Activated CD4-positive, alpha-beta T cell treated with anti-CD3 and anti-CD28 coated beads, Interleukin-2, amount 10 ng/mL, durations not matched to agents 24 days and 14 days (primary cell): ENCODE measurements around the gene IRF8. TPM values are rescaled to one million over a fixed set of nuclear protein-coding genes. Genes with fewer than 3 reads are reported as not detected.
A peak's percentile ranks its signal among the peaks of the same experiment; 100 is the strongest.

ENCODE experiments used
- DNase-seq: peaks from one replicate; pipeline ENCODE4 v3.0.0; 2022
- H3K27ac Mint-ChIP-seq: one replicate; pipeline ENCODE4 v1.8.0; 2022; ENCODE audit warnings: mild to moderate bottlenecking, mixed read lengths
- H3K27me3 Mint-ChIP-seq: one replicate; pipeline ENCODE4 v1.8.0; 2022; ENCODE audit warnings: mixed read lengths
- H3K36me3 Mint-ChIP-seq: one replicate; pipeline ENCODE4 v1.8.0; 2022; ENCODE audit warnings: low read depth, mild to moderate bottlenecking, mixed read lengths
- H3K4me1 Mint-ChIP-seq: one replicate; pipeline ENCODE4 v1.8.0; 2021; ENCODE audit warnings: mixed read lengths
- H3K4me3 Mint-ChIP-seq: one replicate; pipeline ENCODE4 v1.8.0; 2022; ENCODE audit warnings: mild to moderate bottlenecking, moderate library complexity, mixed read lengths
- H3K9me3 Mint-ChIP-seq: one replicate; pipeline ENCODE4 v1.8.0; 2021; ENCODE audit warnings: mixed read lengths
- intact Hi-C: fragments of 100-400 bp; cut with micrococcal nuclease; formaldehyde crosslinking; loops from one replicate; pipeline ENCODE4 v1.15.1; 2023
- total RNA-seq: library from RNA; stranded (reverse); gene quantifications from 2 replicates; pipeline ENCODE4 v1.2.3, GENCODE V29; 2022

IRF8 gene
- total RNA-seq, 1 donor from 2014 or later: 235 TPM

DNA sequence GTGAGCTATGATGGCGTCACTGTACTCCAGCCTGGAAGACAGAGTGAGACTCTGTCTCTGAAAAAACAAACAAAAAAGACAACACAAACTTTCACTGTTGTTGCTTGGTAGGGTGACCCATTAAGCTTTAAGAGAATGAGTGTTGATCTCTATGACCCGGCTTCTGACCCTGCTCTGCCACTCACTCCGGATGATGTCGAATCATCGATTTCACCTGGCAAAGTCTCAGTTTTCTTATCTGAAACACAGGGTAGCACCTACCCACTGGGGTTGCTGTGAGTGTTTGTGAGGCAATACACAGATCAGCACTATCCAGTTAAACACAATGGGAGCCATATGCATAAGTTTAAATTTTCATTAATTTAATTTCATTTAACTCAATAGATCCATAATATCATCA, 20.6 kb upstream of the IRF8 start:
- no peak overlapping the region for H3K27ac Mint-ChIP-seq
- no peaks in the 10 kb centered on the region for H3K36me3 Mint-ChIP-seq
- peaks cover 26% of the 10 kb centered on the region for H3K4me1 Mint-ChIP-seq
- peaks cover 12% of the 10 kb centered on the region for H3K9me3 Mint-ChIP-seq
- no peak overlapping the region for H3K4me3 Mint-ChIP-seq
- peaks cover 47% of the 10 kb centered on the region for H3K27me3 Mint-ChIP-seq
- intact Hi-C loops: no loop called here
- no peak for DNase-seq

DNA sequence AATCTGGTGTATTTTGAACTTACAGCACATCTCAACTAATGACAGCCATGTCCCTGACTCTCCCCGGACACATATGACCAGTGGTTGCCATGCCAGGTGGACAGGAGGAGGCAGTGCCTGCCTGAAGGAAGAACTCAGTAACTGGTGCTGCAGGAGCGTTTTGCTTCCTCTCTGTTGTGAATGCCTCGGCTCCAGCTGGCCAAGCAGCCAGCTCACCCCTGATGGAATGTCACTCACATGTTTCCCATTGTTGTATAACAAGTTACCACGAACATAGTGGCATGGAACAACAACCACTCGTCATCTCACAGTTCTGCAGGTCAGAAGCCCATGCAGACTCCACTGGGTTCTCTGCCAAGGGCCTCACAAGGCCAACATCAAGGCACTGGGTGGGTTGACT, 20.1 kb upstream of the IRF8 start:
- no peak overlapping the region for H3K4me3 Mint-ChIP-seq
- DNase-seq: no peak
- peaks cover 52% of the 10 kb centered on the region for H3K27me3 Mint-ChIP-seq
- peaks cover 30% of the 10 kb centered on the region for H3K4me1 Mint-ChIP-seq
- peaks cover 12% of the 10 kb centered on the region for H3K9me3 Mint-ChIP-seq
- intact Hi-C loops: no loop called here
- H3K27ac Mint-ChIP-seq: no peak overlapping the region
- H3K36me3 Mint-ChIP-seq: no peaks in the 10 kb centered on the region

DNA sequence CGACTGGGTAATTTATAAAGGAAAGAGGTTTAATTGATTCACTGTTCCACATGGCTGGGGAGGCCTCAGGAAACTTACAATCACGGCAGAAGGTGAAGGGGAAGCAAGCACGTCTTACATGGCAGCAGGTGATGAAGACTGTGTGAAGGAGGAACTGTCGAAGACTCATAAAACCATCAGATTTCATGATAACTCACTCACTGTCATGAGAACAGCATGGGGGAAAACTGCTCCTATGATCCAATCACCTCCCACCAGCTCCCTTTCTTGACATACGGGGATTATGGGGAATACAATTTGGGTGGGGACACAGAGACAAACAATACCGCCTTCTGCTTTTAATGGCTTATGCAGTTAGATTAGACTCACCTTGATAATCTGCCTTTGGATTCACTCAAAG, 19.4 kb upstream of the IRF8 start:
- intact Hi-C loops: no loop called here
- Mint-ChIP-seq H3K27me3 (peaks cover 59% of the 10 kb centered on the region), H3K9me3 (peaks cover 12% of the 10 kb centered on the region), H3K27ac (no peak overlapping the region), H3K4me3 (no peak overlapping the region), H3K4me1 (peaks cover 30% of the 10 kb centered on the region), H3K36me3 (no peaks in the 10 kb centered on the region)
- DNase-seq: no peak

DNA sequence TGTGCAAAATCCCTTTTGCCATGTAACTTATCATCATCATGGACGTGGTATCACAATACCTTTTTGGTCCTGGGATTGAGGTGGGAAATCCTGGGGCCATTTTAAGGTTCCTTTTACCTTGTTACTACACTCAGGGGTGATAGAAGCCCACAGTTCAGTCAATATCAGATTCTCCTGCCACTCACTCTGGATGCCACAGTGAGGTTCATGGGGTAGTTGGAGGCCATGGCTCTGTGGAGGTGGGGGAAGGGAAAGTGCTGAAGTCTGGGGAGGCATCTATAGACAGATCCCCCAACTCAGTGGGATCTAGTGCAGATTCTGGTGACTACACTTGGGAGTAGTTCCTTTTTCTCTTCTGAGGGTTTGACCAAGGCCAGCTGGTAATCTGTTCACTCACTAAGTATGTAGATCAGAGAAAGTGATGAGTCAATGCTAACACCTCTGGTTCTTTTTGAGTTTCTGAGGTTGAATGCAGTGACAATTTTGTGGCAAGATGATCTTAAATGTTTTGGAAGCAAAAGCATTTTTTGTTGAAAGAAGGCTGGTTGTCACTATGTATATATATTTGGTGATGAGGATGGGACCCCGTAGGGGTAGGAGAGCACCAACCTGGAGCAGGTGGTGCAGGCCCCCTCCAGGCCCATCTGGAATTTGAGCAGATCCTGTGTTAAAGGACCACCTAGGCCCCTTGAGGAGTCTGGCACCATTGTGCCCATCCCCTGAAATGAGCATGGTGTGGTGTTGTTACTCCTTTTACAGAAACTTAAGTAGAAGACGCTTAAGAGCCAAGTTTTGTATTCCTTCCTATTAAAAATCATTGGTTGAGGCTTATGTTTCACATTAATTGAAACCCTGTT, 18.8 kb upstream of the IRF8 start:
- intact Hi-C loops: loop anchor here (1.0 kb wide), 3 partner anchors 8 to 56 kb away; no protein-coding TSS in a partner anchor
- no peak for DNase-seq

DNA sequence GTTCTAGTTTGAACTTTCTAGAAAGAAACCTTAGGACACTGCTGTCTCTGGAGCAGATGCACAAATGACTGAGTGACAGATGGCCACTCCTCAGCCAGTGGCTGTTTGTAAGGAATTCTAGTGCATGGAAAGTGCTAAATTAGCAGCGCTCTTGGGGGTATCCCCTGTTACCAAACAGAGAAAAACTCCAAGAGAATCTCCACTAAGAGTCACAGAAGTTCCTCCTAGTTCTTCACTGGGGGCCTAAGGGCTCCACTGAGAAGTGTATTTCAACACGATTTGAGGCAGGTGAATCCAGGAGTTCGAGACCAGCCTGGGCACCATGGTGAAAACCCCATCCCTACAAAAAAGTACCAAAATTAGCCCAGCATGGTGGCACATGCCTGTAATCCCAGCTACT, 18.1 kb upstream of the IRF8 start:
- Mint-ChIP-seq H3K4me3 (no peak overlapping the region), H3K27me3 (peaks cover 60% of the 10 kb centered on the region), H3K4me1 (peaks cover 34% of the 10 kb centered on the region), H3K9me3 (peaks cover 7% of the 10 kb centered on the region), H3K27ac (no peak overlapping the region), H3K36me3 (no peaks in the 10 kb centered on the region)
- intact Hi-C loops: loop anchor here (1.0 kb wide), 3 partner anchors 7 to 55 kb away; no protein-coding TSS in a partner anchor
- DNase-seq: no peak

More for the DNA sequence above, 18.8 kb upstream of the IRF8 start:
- H3K4me1 Mint-ChIP-seq: peaks cover 33% of the 10 kb centered on the region
- H3K27ac Mint-ChIP-seq: peak overlapping the region; percentile 63
- H3K27me3 Mint-ChIP-seq: peaks cover 61% of the 10 kb centered on the region
- H3K36me3 Mint-ChIP-seq: no peaks in the 10 kb centered on the region
- H3K9me3 Mint-ChIP-seq: peaks cover 12% of the 10 kb centered on the region
- H3K4me3 Mint-ChIP-seq: peak overlapping the region; percentile 4

DNA sequence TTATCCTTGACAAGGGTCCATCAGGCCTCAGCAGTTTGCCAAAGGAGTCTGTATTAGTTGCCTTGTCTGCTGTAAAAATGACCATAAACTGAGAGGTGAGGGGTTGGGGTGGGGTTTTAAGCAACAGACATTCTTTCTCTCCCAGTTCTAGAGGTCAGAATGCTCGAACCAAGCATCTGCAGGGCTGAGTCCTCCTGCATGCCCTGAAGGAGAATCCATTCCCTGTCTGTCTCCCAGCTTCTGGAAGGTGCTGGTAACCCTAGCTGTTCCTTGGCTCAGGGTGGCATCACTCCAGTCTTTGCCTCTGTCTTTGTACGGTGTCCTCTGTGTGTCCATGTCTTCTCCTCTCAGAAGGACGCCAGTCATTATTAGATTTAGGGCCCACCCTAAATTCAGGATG, 17.5 kb upstream of the IRF8 start:
- H3K4me3 Mint-ChIP-seq: no peak overlapping the region
- no peak for DNase-seq
- peaks cover 4% of the 10 kb centered on the region for H3K9me3 Mint-ChIP-seq
- no peak overlapping the region for H3K27ac Mint-ChIP-seq
- no peaks in the 10 kb centered on the region for H3K36me3 Mint-ChIP-seq
- peaks cover 34% of the 10 kb centered on the region for H3K4me1 Mint-ChIP-seq
- H3K27me3 Mint-ChIP-seq: peaks cover 54% of the 10 kb centered on the region
- intact Hi-C loops: no loop called here

DNA sequence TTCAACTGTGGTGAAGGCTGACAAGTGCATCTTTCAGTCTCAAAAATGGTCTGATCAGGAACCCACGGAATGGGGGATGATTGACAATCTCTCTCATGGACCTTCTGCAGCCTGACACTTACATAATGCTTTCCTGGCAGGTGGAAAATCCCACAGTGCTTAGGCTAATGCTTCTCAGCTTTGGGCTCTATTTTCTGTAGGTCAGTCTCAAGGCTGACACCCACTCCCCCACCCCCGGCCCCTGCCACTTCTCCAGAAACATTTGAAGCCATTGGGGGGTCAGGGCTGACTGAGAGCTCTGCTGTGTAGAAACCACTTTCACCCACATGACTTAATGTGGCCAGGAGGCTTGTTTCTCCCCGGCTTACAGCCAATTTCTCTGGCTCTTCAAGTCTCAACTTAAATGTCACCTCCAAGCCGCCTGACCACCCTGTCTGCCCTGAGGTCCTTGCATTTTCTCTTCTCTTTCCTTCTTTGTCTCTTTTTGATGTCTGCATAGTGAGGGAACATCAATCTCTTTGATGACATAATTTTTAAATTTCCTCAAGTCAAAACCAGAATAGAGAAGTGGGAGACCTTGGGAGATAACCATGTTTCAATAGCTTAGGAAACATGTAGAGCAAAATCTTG, 16.7 kb upstream of the IRF8 start:
- no peak for DNase-seq
- H3K27me3 Mint-ChIP-seq: peaks cover 53% of the 10 kb centered on the region
- H3K4me1 Mint-ChIP-seq: peaks cover 35% of the 10 kb centered on the region
- H3K36me3 Mint-ChIP-seq: no peaks in the 10 kb centered on the region
- H3K9me3 Mint-ChIP-seq: no peaks in the 10 kb centered on the region
- H3K4me3 Mint-ChIP-seq: no peak overlapping the region
- peak overlapping the region; percentile 63 for H3K27ac Mint-ChIP-seq
- intact Hi-C loops: loop anchor here (1.0 kb wide), 1 partner anchor 107 kb away; no protein-coding TSS in a partner anchor

DNA sequence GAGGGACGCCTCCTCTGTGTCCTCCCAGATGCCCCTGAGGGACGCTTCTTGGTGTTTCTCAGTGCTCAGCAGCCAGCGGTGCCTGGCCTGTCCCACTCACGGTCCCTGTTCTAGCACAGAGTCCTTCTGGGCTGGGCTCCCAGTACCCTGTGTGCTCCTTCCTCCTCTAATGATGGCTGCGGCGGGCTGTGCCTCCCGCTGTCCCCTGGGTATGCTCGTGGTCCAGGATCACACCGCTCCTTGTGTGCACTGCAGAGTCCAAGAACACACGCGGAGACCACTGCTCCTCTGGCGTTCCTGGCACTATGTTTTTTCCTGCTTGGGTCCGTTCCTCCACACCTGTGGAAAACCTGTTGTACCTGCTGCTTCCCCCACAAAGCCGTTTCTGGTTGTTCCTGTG, 15.1 kb upstream of the IRF8 start:
- Mint-ChIP-seq H3K4me3 (no peak overlapping the region), H3K4me1 (peaks cover 46% of the 10 kb centered on the region), H3K27ac (no peak overlapping the region), H3K36me3 (no peaks in the 10 kb centered on the region), H3K9me3 (peaks cover 5% of the 10 kb centered on the region), H3K27me3 (peaks cover 54% of the 10 kb centered on the region)
- DNase-seq: no peak
- intact Hi-C loops: no loop called here

DNA sequence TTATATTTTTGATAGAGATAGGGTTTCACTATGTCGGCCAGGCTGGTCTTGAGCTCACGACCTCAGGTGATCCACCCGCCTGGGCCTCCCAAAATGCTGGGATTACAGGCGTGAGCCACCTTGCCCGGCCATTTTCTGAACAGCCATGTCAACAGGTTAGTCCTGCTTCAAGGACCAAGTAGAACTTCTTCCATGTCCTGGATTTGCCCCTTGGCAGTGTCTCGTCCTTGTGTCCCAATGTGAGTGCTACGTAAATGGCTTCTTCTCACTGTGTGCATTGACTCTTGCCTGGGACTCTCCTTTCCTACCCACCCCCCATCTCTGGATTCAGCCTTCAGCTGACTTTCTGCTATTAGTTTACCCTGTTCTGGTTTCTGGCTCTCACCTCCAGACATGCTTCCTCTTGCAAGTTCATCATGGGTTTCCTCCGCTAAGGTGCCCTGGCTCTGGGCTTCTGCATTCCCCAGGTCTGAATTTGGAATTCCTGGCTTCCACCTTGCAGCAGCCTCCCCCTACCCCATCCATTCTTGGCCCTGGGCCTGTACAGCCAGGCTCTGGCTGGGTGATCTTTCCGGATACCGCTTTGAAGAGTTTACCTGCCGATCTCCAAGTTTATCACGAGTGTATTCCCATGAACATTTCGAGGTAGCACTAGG, 14.0 kb upstream of the IRF8 start:
- H3K4me1 Mint-ChIP-seq: peaks cover 56% of the 10 kb centered on the region
- no peak overlapping the region for H3K27ac Mint-ChIP-seq
- DNase-seq: no peak
- H3K9me3 Mint-ChIP-seq: peaks cover 5% of the 10 kb centered on the region
- no peaks in the 10 kb centered on the region for H3K36me3 Mint-ChIP-seq
- no peak overlapping the region for H3K4me3 Mint-ChIP-seq
- H3K27me3 Mint-ChIP-seq: peaks cover 51% of the 10 kb centered on the region
- intact Hi-C loops: no loop called here

DNA sequence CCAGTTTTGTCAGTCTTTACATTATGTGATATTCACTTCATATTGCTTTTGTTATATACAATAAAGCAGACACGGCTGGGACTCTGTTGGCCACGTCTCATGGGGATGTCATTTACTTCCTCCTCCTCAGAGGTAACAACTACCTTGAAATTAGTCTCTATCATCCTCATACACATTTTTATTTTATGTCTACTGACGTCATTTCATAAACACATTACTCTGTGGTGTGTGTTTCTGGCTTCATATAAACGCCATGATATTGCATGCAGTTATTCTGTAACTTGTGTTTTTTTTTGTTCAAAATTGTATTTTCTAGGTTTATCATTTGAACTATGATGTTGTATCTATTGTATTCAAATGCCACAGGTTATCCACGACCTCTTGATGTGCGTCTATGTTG, 13.4 kb upstream of the IRF8 start:
- no peak for DNase-seq
- Mint-ChIP-seq H3K9me3 (peaks cover 5% of the 10 kb centered on the region), H3K4me1 (peaks cover 52% of the 10 kb centered on the region), H3K27me3 (peaks cover 47% of the 10 kb centered on the region), H3K36me3 (no peaks in the 10 kb centered on the region), H3K4me3 (no peak overlapping the region), H3K27ac (no peak overlapping the region)
- intact Hi-C loops: no loop called here

DNA sequence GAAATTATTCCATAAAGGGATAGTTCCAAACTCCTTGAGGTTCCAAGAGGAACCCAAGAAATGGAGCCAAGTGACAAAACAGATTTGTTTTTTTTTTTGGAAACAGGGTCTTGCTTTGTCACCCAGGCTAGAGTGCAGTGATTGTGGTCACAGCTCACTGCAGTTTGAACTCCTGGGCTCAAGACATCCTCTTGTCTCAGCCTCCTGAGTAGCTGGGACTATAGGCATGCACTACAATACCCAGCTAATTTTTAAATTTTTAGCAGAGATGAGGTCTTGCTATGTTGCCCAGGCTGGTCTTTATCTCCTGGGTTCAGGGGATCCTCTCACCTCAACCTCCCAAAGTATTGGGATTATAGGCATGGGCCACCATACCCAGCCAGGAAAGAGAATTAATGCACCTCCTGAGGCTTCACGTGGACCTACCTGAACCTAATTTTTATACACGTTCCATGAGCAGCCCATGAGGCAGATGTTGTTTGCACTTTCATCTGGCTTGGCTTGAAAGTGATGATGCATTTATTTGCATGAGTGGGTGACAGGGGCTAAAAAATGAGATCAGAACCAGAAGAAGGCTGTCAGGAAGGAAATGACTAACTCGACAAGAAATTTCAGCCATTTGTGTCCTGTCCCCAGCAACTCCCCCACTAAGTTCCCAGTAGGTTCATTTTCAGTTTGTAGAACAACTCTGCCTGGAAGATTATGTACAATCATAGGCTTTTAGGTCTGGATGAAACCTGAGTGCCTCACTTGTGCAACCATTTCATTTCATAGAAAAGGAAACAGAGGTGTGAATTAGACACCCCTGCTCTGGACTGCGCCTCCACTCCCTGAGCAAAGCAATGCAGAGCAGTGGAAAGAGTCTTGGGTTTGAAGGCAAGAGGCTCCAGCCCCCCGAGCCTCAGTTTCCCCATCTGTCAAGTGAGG, 10.3 kb upstream of the IRF8 start:
- DNase-seq: peak; percentile 70
- no peaks in the 10 kb centered on the region for H3K36me3 Mint-ChIP-seq
- H3K27ac Mint-ChIP-seq: peak overlapping the region; percentile 82
- H3K4me1 Mint-ChIP-seq: peaks cover 38% of the 10 kb centered on the region
- intact Hi-C loops: loop anchor here (1.0 to 2.0 kb wide), 5 partner anchors 8 to 100 kb away; partner anchors contain the start of gene IRF8
- peaks cover 32% of the 10 kb centered on the region for H3K27me3 Mint-ChIP-seq
- H3K9me3 Mint-ChIP-seq: peaks cover 5% of the 10 kb centered on the region
- peak overlapping the region; percentile 52 for H3K4me3 Mint-ChIP-seq

DNA sequence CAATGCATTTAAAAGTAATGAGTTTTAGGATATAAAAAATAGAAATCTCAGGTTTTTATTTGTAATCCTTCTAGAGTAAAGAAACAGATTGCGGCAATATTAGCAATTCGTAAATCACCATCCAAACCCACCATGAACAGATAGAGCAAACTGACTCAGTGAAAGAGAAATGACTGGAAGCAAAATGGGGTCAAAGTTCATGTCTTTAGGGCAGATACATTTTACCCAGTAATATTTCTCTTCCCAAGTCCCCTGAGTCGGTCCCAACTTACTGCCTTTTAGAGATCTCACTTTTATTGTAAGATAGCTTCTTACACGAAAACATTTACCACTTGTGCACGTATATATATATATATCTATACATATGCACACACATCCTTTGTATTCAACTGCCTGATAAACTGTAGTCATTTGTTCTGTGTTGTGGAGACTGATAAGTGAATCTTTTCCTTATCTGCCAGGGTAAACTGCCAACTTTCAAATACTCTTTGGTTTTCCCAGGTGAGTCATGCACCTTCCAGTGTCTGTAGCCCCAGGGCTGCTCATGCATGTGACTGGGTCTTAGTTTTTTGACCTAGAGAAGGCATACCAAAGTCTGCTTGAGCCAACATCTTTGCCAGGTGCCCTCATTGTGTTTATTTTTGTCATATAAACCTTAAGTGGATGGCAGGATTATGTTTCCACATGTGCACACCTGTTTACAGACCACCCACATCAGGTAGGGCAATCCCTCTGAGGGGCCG, 7.8 kb upstream of the IRF8 start:
- Mint-ChIP-seq H3K4me3 (no peak overlapping the region), H3K4me1 (peaks cover 34% of the 10 kb centered on the region), H3K27me3 (peaks cover 21% of the 10 kb centered on the region), H3K27ac (peak overlapping the region; percentile 41), H3K36me3 (no peaks in the 10 kb centered on the region), H3K9me3 (peaks cover 5% of the 10 kb centered on the region)
- intact Hi-C loops: no loop called here
- no peak for DNase-seq

DNA sequence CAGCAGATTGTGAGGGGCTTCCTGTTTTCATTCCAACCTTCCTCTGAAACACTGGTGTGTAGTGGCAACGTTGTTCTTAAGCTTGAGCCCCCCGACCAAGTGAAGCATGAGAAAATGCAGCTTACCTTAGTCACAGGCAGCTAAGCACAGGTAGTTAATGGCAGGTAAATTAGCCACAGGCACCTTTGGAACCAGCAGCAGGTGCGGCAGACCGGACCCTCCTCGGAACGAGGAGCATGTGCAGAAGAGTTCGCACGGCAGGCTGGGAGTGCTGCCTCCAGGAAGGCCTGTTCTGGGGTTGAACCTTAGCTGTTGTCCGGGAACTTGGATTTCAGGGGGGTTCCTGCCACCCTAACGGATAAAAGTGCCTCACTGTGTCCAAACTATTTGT, 7.2 kb upstream of the IRF8 start:
- Mint-ChIP-seq H3K27me3 (peaks cover 20% of the 10 kb centered on the region), H3K36me3 (no peaks in the 10 kb centered on the region), H3K4me3 (no peak overlapping the region), H3K9me3 (peaks cover 5% of the 10 kb centered on the region), H3K4me1 (peaks cover 34% of the 10 kb centered on the region), H3K27ac (no peak overlapping the region)
- DNase-seq: no peak
- intact Hi-C loops: no loop called here
